Measurements from ENCODE around the gene TUBB6. TPM values are rescaled to one million over a fixed set of nuclear protein-coding genes. Genes with fewer than 3 reads are reported as not detected.

Gene TUBB6
- total and polyA plus RNA-seq, 2 donors (not counting 1 experiment from before 2014, with no cell fraction given), result 269 to 646 TPM

DNA sequence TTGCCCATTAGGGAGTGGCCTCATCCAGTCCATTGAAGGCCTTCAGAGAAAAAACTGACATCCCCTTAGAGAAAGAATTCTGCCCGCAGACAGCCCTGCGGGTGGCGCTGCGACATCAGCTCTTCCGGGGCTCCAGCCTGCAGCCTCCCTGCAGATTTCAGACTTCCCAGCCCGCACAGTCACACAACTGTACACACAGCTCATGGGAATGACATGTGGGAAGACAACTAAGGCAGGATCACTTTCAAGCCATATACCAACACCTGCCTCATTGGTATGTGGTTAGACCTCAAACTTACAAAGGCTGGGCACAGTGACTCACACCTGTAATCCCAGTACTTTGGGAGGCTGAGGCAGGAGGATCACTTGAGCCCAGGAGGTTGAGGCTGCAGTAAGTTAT, 24.8 kb upstream of the TUBB6 start:
- no peak overlapping the region for H3K4me3 ChIP-seq (replicated peaks in 1 of 4; ENCODE audit: control extremely low read depth in 1 of 4, insufficient read depth in 1 of 4, low read depth in 3 of 4, low read length in 4 of 4)
- no peak overlapping the region for H2AFZ ChIP-seq (ENCODE audit: low read length)
- H3K79me2 ChIP-seq (ENCODE audit: control insufficient read depth, insufficient read depth, low read length), result no peaks in the 10 kb centered on the region
- TF ChIP-seq EZH2 (IDR thresholded peaks at IDR 0.05; ENCODE audit: low read length, missing control alignments), result no peak
- TF ChIP-seq, protein P1, sequence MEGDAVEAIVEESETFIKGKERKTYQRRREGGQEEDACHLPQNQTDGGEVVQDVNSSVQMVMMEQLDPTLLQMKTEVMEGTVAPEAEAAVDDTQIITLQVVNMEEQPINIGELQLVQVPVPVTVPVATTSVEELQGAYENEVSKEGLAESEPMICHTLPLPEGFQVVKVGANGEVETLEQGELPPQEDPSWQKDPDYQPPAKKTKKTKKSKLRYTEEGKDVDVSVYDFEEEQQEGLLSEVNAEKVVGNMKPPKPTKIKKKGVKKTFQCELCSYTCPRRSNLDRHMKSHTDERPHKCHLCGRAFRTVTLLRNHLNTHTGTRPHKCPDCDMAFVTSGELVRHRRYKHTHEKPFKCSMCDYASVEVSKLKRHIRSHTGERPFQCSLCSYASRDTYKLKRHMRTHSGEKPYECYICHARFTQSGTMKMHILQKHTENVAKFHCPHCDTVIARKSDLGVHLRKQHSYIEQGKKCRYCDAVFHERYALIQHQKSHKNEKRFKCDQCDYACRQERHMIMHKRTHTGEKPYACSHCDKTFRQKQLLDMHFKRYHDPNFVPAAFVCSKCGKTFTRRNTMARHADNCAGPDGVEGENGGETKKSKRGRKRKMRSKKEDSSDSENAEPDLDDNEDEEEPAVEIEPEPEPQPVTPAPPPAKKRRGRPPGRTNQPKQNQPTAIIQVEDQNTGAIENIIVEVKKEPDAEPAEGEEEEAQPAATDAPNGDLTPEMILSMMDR (conservative IDR thresholded peaks at IDR 0.05 in 1 of 2, IDR thresholded peaks at IDR 0.05 in 1 of 2; ENCODE audit: low read depth in 1 of 2, low read length in 2 of 2), result peak in 1 of 2 donors; percentile 20
- H3K27ac ChIP-seq (ENCODE audit: insufficient read depth, low read length), result no peak overlapping the region
- H3K36me3 ChIP-seq (ENCODE audit: control insufficient read depth, insufficient read depth, low read length), result no peaks in the 10 kb centered on the region
- H3K4me2 ChIP-seq (ENCODE audit: extremely low read depth, insufficient read depth, low read length), result no peak overlapping the region
- no peaks in the 10 kb centered on the region for H4K20me1 ChIP-seq (ENCODE audit: control insufficient read depth, extremely low read depth, insufficient read depth, low read length)
- peak; percentile 34 to 73 for DNase-seq (ENCODE audit: low read depth in 2 of 2)
- no peaks in the 10 kb centered on the region for H3K9me3 ChIP-seq (ENCODE audit: control insufficient read depth, insufficient read depth, low read depth, low read length)
- H3K4me1 ChIP-seq (ENCODE audit: control insufficient read depth, extremely low read depth, insufficient read depth, low read length), result peaks cover 23% of the 10 kb centered on the region
- H3K27me3 ChIP-seq (ENCODE audit: control insufficient read depth, insufficient read depth, low read length), result no peaks in the 10 kb centered on the region
- no peak overlapping the region for H3K9ac ChIP-seq (ENCODE audit: insufficient read depth, low read length)

DNA sequence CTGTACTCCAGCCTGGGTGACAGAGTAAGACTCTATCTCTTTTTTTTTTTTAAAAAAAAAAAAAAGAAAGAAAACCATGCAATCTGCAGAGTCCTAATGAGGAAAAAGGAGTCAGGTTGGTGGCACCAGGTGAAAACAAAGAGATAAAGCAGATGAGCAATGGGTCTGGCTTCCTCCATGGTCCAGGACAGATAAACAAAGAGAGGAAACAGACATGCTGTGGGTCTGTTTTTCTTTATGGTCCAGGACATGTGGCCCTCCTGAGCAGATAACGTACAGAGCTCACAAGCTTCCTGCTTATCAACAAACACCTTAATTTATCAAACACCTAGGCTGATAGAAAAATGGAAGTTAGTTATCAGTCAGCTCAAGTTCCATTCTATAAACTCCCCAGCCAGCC, 24.4 kb upstream of the TUBB6 start:
- Histone ChIP-seq H2AFZ (ENCODE audit: low read length) (no peak overlapping the region), H3K27me3 (ENCODE audit: control insufficient read depth, insufficient read depth, low read length) (no peaks in the 10 kb centered on the region), H3K4me1 (ENCODE audit: control insufficient read depth, extremely low read depth, insufficient read depth, low read length) (peaks cover 24% of the 10 kb centered on the region), H3K9me3 (ENCODE audit: control insufficient read depth, insufficient read depth, low read depth, low read length) (no peaks in the 10 kb centered on the region), H3K36me3 (ENCODE audit: control insufficient read depth, insufficient read depth, low read length) (no peaks in the 10 kb centered on the region), H4K20me1 (ENCODE audit: control insufficient read depth, extremely low read depth, insufficient read depth, low read length) (no peaks in the 10 kb centered on the region), H3K4me3 (replicated peaks in 1 of 4; ENCODE audit: control extremely low read depth in 1 of 4, insufficient read depth in 1 of 4, low read depth in 3 of 4, low read length in 4 of 4) (no peak overlapping the region), H3K9ac (ENCODE audit: insufficient read depth, low read length) (no peak overlapping the region), H3K4me2 (ENCODE audit: extremely low read depth, insufficient read depth, low read length) (no peak overlapping the region), H3K79me2 (ENCODE audit: control insufficient read depth, insufficient read depth, low read length) (no peaks in the 10 kb centered on the region), H3K27ac (ENCODE audit: insufficient read depth, low read length) (no peak overlapping the region)
- TF ChIP-seq EZH2 (IDR thresholded peaks at IDR 0.05; ENCODE audit: low read length, missing control alignments), result no peak
- TF ChIP-seq, protein P1 (conservative IDR thresholded peaks at IDR 0.05 in 1 of 2, IDR thresholded peaks at IDR 0.05 in 1 of 2; ENCODE audit: low read depth in 1 of 2, low read length in 2 of 2), result no peak
- DNase-seq (ENCODE audit: low read depth in 2 of 2), result no peak

DNA sequence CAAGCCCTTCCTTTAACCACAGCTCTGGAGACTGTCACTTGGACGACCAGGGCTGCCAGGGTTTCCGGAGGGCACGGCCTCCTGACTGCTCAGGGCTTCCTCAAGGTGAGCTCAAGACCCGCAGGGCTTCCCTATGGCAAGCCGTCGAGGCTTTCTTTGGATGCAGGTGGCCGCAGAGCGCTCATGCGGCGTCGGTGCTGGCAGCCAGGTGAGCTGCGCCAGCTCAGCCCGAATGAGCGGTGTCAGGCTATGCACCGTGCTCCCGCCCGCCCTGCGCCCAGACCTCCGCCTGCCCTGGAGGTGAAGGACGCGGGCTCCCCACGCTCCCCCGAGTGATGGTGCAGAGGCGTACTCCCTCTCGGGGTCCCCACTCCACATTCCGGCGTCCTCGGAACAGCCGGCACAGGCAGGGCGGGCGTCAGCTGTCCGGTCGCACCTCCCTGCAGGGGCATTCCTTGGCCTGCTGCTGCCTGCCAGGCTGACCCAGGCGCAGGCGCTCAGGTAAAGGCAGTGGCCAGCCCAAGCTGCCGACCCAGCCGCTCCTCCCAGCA, 20.8 kb upstream of the TUBB6 start:
- Histone ChIP-seq H3K4me3 (replicated peaks in 1 of 4; ENCODE audit: control extremely low read depth in 1 of 4, insufficient read depth in 1 of 4, low read depth in 3 of 4, low read length in 4 of 4) (peak overlapping the region; percentile 32 to 61 (median 49)), H3K9me3 (ENCODE audit: control insufficient read depth, insufficient read depth, low read depth, low read length) (no peaks in the 10 kb centered on the region), H3K27me3 (ENCODE audit: control insufficient read depth, insufficient read depth, low read length) (no peaks in the 10 kb centered on the region), H4K20me1 (ENCODE audit: control insufficient read depth, extremely low read depth, insufficient read depth, low read length) (no peaks in the 10 kb centered on the region), H3K36me3 (ENCODE audit: control insufficient read depth, insufficient read depth, low read length) (no peaks in the 10 kb centered on the region), H2AFZ (ENCODE audit: low read length) (no peak overlapping the region), H3K79me2 (ENCODE audit: control insufficient read depth, insufficient read depth, low read length) (no peaks in the 10 kb centered on the region), H3K9ac (ENCODE audit: insufficient read depth, low read length) (peak overlapping the region; percentile 66), H3K4me2 (ENCODE audit: extremely low read depth, insufficient read depth, low read length) (peak overlapping the region; percentile 82), H3K27ac (ENCODE audit: insufficient read depth, low read length) (peak overlapping the region; percentile 92), H3K4me1 (ENCODE audit: control insufficient read depth, extremely low read depth, insufficient read depth, low read length) (peaks cover 13% of the 10 kb centered on the region)
- DNase-seq (ENCODE audit: low read depth in 2 of 2), result no peak
- TF ChIP-seq EZH2 (IDR thresholded peaks at IDR 0.05; ENCODE audit: low read length, missing control alignments), result no peak
- TF ChIP-seq, protein P1 (conservative IDR thresholded peaks at IDR 0.05 in 1 of 2, IDR thresholded peaks at IDR 0.05 in 1 of 2; ENCODE audit: low read depth in 1 of 2, low read length in 2 of 2), result no peak

Data from fibroblast of lung (primary cell).